ENCODE measurements around the gene CEL. TPM values are rescaled to one million over a fixed set of nuclear protein-coding genes. Genes with fewer than 3 reads are reported as not detected.

CEL gene
- total RNA-seq, 1 experiment from 2014 or later: 6.9 TPM

- peaks cover 0 to 12% of the 10 kb centered on the region in 2 experiments; a peak in 2 of 4 replicates for H3K4me1 ChIP-seq (ENCODE audit: control insufficient read depth in 1 of 2, insufficient read depth in 2 of 2, low read length in 2 of 2)
- CTCF ChIA-PET: no interaction called here
- H2AFZ ChIP-seq (ENCODE audit: low read depth, low read length, poor library complexity, severe bottlenecking): no peak overlapping the region
- intact Hi-C loops (cut with micrococcal nuclease): no loop called here
- no peak for DNase-seq (ENCODE audit: low read depth, low spot score)
- RAD21 ChIA-PET (ENCODE audit: low non-redundant PET in 1 of 2, low total read pairs in 2 of 2, uncharacterized antibody in 2 of 2, unreplicated experiment in 2 of 2): no interaction called here
- H3K79me2 ChIP-seq (ENCODE audit: insufficient read depth, low read length): peaks cover 9% of the 10 kb centered on the region; the same call in 1 of the 2 replicates
- peaks cover 16 to 27% of the 10 kb centered on the region in 2 experiments for H3K36me3 ChIP-seq (ENCODE audit: control insufficient read depth in 1 of 2, insufficient read depth in 2 of 2, low read length in 2 of 2)
- H3K4me3 ChIP-seq (replicated peaks in 1 of 2; ENCODE audit: low read depth in 1 of 2, low read length in 2 of 2): no peak overlapping the region
- H3K9ac ChIP-seq (ENCODE audit: low read length): no peak overlapping the region
- TF ChIP-seq SIN3A (IDR thresholded peaks at IDR 0.05; ENCODE audit: low read depth) (no peak), FOSL1 (IDR thresholded peaks at IDR 0.05; ENCODE audit: low read depth) (no peak), CEBPB (IDR thresholded peaks at IDR 0.05; ENCODE audit: low read depth) (no peak), JUND (IDR thresholded peaks at IDR 0.05) (no peak), ZFX (IDR thresholded peaks at IDR 0.05) (no peak), MAX (IDR thresholded peaks at IDR 0.05) (no peak), REST (IDR thresholded peaks at IDR 0.05; ENCODE audit: low read depth) (no peak), EZH2 (IDR thresholded peaks at IDR 0.05) (no peak), ELF1 (IDR thresholded peaks at IDR 0.05; ENCODE audit: borderline replicate concordance, low read depth) (no peak), ZBTB33 (IDR thresholded peaks at IDR 0.05; ENCODE audit: extremely low read depth, insufficient replicate concordance, low read length) (no peak), SP1 (IDR thresholded peaks at IDR 0.05; ENCODE audit: low read depth) (no peak), RAD21 (IDR thresholded peaks at IDR 0.05; ENCODE audit: low read depth) (no peak), POLR2AphosphoS5 (IDR thresholded peaks at IDR 0.05; ENCODE audit: low read depth, low read length) (no peak), TCF7L2 (IDR thresholded peaks at IDR 0.05; ENCODE audit: borderline replicate concordance, extremely low read depth, insufficient read depth, insufficient read length) (no peak), SRF (IDR thresholded peaks at IDR 0.05; ENCODE audit: low read depth) (no peak), POLR2A (IDR thresholded peaks at IDR 0.05; ENCODE audit: borderline replicate concordance, extremely low read depth, insufficient read depth, insufficient read length) (no peak), EGR1 (IDR thresholded peaks at IDR 0.05; ENCODE audit: low read depth) (no peak)
- TF ChIP-seq, protein P1, sequence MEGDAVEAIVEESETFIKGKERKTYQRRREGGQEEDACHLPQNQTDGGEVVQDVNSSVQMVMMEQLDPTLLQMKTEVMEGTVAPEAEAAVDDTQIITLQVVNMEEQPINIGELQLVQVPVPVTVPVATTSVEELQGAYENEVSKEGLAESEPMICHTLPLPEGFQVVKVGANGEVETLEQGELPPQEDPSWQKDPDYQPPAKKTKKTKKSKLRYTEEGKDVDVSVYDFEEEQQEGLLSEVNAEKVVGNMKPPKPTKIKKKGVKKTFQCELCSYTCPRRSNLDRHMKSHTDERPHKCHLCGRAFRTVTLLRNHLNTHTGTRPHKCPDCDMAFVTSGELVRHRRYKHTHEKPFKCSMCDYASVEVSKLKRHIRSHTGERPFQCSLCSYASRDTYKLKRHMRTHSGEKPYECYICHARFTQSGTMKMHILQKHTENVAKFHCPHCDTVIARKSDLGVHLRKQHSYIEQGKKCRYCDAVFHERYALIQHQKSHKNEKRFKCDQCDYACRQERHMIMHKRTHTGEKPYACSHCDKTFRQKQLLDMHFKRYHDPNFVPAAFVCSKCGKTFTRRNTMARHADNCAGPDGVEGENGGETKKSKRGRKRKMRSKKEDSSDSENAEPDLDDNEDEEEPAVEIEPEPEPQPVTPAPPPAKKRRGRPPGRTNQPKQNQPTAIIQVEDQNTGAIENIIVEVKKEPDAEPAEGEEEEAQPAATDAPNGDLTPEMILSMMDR (IDR thresholded peaks at IDR 0.05 in 2 of 3, conservative IDR thresholded peaks at IDR 0.05 in 1 of 3; ENCODE audit: borderline replicate concordance in 1 of 3, insufficient read depth in 1 of 3, low read depth in 2 of 3, low read length in 2 of 3): no peak
- BruUV-seq (replicated peaks): no TSS peak
- no peaks in the 10 kb centered on the region for H3K27me3 ChIP-seq (ENCODE audit: insufficient read depth, low read length)
- H3K9me3 ChIP-seq (ENCODE audit: control insufficient read depth in 1 of 2, insufficient read depth in 1 of 2, low read depth in 1 of 2, low read length in 2 of 2): no peaks in the 10 kb centered on the region
- H4K20me1 ChIP-seq (ENCODE audit: insufficient read depth): no peaks in the 10 kb centered on the region
- no peak overlapping the region for H3K4me2 ChIP-seq (ENCODE audit: low read length)
- H3K27ac ChIP-seq (ENCODE audit: low read depth, low read length): no peak overlapping the region
- POLR2A ChIA-PET: no interaction called here
- H3K9me2 ChIP-seq (ENCODE audit: insufficient read depth): no peaks in the 10 kb centered on the region
- ATAC-seq: no peak
These were observed 50.3 kb downstream of the CEL start for GRCh38 chr9:133111808-133112662.
